HEK293T (cell line): Measurements from ENCODE around the gene TUSC1.
"Not testable (repeated sequence)": the region's sequence is repeated elsewhere in the genome, so short reads cannot be mapped to it uniquely, and the experiment has no call there.

Experiments used
- CTCF ChIA-PET: fragments of 350-600 bp; formaldehyde crosslinking; extraction: SDS; loops from one replicate; lab custom pipeline; 2021; ENCODE audit warnings: antibody characterized with exemption, inconsistent platforms; lab: Yijun Ruan, JAX
- POLR2A ChIA-PET: fragments of 350-600 bp; formaldehyde crosslinking; extraction: SDS; loops from one replicate; lab custom pipeline; 2020; ENCODE audit warnings: antibody characterized with exemption, inconsistent platforms; lab: Yijun Ruan, JAX
- DNase-seq: peaks from one replicate; pipeline ENCODE4 v3.0.0; 2012; ENCODE audit warnings: mixed read lengths; ENCODE audit errors: extremely low spot score
- ARNT ChIP-seq: fragments of 450-650 bp; IDR thresholded peaks from 2 replicates; pipeline ENCODE4 v1.6.1; 2017; ENCODE audit warnings: mild to moderate bottlenecking
- BHLHE40 ChIP-seq: fragments of 450-650 bp; IDR thresholded peaks from 2 replicates; pipeline ENCODE4 v1.6.1; 2016; ENCODE audit warnings: mild to moderate bottlenecking, moderate library complexity, borderline replicate concordance
- CTBP1 ChIP-seq: fragments of 450-650 bp; IDR thresholded peaks from 2 replicates; pipeline ENCODE4 v1.6.1; 2016; ENCODE audit warnings: borderline replicate concordance
- ELF4 ChIP-seq: fragments of 450-650 bp; IDR thresholded peaks from 2 replicates; pipeline ENCODE4 v1.6.1; 2017; ENCODE audit warnings: antibody characterized with exemption
- FOXA1 ChIP-seq: fragments of 450-650 bp; IDR thresholded peaks from 2 replicates; pipeline ENCODE4 v1.6.1; 2016; ENCODE audit warnings: mild to moderate bottlenecking
- FOXK2 ChIP-seq: fragments of 450-650 bp; IDR thresholded peaks from 2 replicates; pipeline ENCODE4 v1.6.1; 2016; ENCODE audit warnings: mild to moderate bottlenecking
- FOXM1 ChIP-seq: fragments of 450-650 bp; IDR thresholded peaks from 2 replicates; pipeline ENCODE4 v1.6.1; 2017; ENCODE audit warnings: mild to moderate bottlenecking, borderline replicate concordance
- HDGF ChIP-seq: fragments of 450-650 bp; IDR thresholded peaks from 2 replicates; pipeline ENCODE4 v1.6.1; 2017; ENCODE audit warnings: antibody characterized with exemption, borderline replicate concordance
- L3MBTL2 ChIP-seq: fragments of 450-650 bp; conservative IDR thresholded peaks from 2 replicates; pipeline ENCODE4 v1.6.1; 2016; ENCODE audit warnings: mild to moderate bottlenecking
- LEF1 ChIP-seq: fragments of 450-650 bp; IDR thresholded peaks from 2 replicates; pipeline ENCODE4 v1.6.1; 2017; ENCODE audit warnings: mild to moderate bottlenecking, borderline replicate concordance
- NFRKB ChIP-seq: fragments of 450-650 bp; IDR thresholded peaks from 2 replicates; pipeline ENCODE4 v1.6.1; 2016; ENCODE audit warnings: mild to moderate bottlenecking, moderate library complexity
- PKNOX1 ChIP-seq: fragments of 450-650 bp; IDR thresholded peaks from 2 replicates; pipeline ENCODE4 v1.6.1; 2016
- SP1 ChIP-seq: fragments of 450-650 bp; IDR thresholded peaks from 2 replicates; pipeline ENCODE4 v1.6.1; 2017
- SUZ12 ChIP-seq: fragments of 450-650 bp; IDR thresholded peaks from 2 replicates; pipeline ENCODE4 v1.6.1; 2016; ENCODE audit warnings: mild to moderate bottlenecking
- TARDBP ChIP-seq: fragments of 450-650 bp; IDR thresholded peaks from 2 replicates; pipeline ENCODE4 v1.6.1; 2016
- ZNF384 ChIP-seq: fragments of 450-650 bp; IDR thresholded peaks from 2 replicates; pipeline ENCODE4 v1.6.1; 2016

TUSC1 gene

GRCh38 chr9:25681266-25681665, 3.0 kb upstream of the TUSC1 start:
- ChIA-PET CTCF (no interaction called here), POLR2A (no interaction called here)
- no peak for DNase-seq
- no peak for TF ChIP-seq SP1

- DNase-seq: no peak
- ChIA-PET POLR2A (no interaction called here), CTCF (no interaction called here)
- TF ChIP-seq CTBP1 (no peak), BHLHE40 (no peak), SUZ12 (no peak), HDGF (no peak), NFRKB (no peak), SP1 (no peak), TARDBP (no peak), ELF4 (no peak), PKNOX1 (no peak), FOXA1 (no peak), L3MBTL2 (no peak)
These were observed 659 bp upstream of the TUSC1 start for GRCh38 chr9:25678846-25679360.

DNA sequence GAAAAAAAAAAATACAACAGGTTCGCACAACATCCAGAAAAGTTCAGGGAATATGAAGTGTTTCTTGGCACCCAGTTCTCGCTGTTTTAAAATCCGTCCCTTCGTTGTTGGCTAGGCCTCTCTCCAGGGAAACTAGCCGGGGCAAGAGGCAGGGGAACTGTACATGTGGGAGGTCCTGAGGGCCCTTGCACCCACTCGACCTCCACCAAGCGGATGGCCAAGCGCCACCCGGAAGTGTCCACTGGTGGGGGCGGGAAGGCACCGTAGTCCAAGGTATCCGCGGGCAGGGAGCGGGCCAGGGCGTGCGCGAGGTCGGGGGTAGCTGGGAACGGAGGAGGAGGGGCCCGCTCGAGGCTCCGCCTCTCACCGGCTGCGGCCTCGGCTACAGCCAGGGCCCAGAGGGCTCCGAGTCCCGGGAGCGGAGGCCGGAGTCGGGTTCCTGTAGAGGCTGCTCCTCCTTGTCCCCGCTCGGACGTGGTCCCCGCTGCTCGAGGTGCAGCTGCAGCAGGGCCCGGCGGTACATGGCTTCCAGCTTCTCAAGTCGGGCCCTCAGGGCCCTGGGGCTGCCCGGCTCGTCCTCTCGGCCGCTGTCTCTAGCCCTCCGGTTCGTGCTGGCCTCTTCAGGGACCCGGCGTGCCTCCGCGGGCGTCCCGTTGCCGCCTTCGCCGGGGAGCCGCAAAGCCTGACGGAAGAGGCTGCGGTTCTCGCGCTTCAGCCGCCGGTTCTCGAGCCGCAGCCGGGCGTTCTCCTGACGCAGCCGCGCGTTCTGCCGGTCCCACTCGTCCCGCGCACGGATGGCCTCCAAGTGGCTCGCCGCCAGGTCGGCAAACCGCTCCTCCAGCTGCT, 720 bp downstream of the TUSC1 start:
- POLR2A ChIA-PET: interaction anchor here (1.0 to 1.4 kb wide), 3 partner anchors 11 to 35 kb away, joined by 3 to 6 read pairs (median 5); no protein-coding TSS in a partner anchor
- TF ChIP-seq L3MBTL2 (peak; percentile 91), HDGF (no peak), NFRKB (no peak), FOXA1 (no peak), FOXM1 (no peak), TARDBP (no peak), ZNF384 (no peak), SUZ12 (no peak), ELF4 (peak; percentile 75)
- peak; percentile 73 for DNase-seq
- CTCF ChIA-PET: no interaction called here

- POLR2A ChIA-PET, CTCF ChIA-PET, DNase-seq: not testable (repeated sequence)
These were observed 2.4 kb downstream of the TUSC1 start for GRCh38 chr9:25675858-25676257.

DNA sequence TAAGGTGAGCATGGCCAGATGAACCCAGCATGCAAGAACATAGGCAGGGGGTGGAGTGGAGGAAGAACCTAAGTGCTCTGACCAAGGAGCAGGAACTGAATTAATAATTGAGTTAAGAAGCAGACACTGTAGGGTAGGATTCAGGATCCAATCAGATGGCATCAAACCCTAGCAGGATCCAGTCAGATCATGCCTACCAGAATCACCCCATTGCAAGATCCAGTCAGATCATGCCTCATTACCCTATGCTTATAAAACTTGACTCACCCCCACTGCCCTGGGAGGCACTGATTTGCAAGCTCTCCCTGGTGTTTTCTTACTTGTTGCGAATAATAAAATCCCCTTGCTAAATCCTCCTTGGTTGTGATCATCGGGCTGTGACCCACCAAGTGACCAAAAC, 19.7 kb downstream of the TUSC1 start:
- no peak for DNase-seq
- CTCF ChIA-PET: no interaction called here
- POLR2A ChIA-PET: no interaction called here
- TF ChIP-seq FOXM1 (no peak), PKNOX1 (no peak), SUZ12 (no peak), FOXA1 (no peak), HDGF (no peak), NFRKB (no peak), FOXK2 (no peak), TARDBP (no peak), LEF1 (no peak), CTBP1 (no peak), ARNT (no peak), ZNF384 (no peak), L3MBTL2 (no peak), ELF4 (no peak), BHLHE40 (no peak), SP1 (no peak)

DNA sequence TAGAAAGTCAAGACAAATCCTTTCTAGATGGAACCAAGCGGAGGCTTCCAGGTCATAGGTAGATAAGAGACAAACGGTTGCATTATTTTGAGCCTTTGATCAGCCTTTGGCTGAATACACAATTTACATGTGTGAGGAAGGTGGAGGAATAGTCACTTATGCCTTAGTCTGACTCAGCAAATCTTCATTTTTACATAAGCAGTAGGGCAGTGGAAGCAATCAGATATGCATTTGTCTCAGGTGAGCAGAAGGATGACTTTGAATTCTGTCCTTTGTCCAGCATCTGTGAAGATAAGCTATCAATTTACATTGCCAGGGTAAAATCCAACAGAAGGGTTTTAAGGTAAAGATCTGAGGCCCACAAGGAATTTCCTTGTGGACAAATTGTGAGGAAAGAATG, 23.8 kb downstream of the TUSC1 start:
- CTCF ChIA-PET: no interaction called here
- TF ChIP-seq CTBP1 (no peak), FOXA1 (no peak), FOXK2 (no peak)
- POLR2A ChIA-PET: no interaction called here
- DNase-seq: no peak

DNA sequence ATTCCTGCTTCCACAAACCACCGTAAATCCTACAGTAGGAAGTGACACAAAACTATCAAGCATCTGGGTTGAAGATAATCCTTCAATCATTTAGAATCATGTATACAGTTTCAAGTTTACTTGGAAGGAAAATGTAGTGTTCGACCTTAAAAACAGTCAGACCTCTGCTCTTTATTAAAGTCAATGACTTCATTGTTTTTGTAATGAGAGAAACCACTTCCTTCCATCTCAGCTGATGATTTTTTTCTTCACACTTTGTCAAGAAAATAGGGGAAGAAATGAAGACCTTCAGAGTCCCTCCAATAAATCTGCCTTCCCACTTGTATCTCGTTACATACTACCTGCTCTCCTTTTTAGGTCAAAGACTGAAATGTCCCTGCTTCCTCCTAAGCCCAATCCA, 30.1 kb downstream of the TUSC1 start:
- no peak for DNase-seq
- ChIA-PET POLR2A (no interaction called here), CTCF (no interaction called here)
- no peak for TF ChIP-seq CTBP1

DNA sequence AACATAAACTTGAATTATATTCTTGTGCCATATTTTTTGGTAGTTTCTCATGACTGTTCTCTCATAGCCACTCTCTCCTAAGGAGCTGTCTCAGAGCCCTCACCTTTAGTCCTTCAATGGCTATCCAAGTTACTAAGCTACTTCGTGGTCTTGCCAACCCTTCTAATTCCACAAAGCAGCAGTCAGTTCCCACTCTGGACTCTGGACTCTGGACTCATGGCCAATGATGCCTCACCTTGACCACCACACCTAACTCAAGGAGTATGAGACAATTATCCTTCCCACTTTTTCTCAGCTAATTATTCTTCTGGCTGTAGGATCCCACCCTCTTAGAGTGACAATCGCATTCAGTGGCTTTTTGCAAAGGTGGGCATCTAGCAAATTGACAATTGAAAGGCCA, 42.2 kb downstream of the TUSC1 start:
- no peak for DNase-seq
- POLR2A ChIA-PET: no interaction called here
- CTCF ChIA-PET: no interaction called here
- TF ChIP-seq CTBP1 (no peak), SUZ12 (no peak), FOXK2 (no peak), ARNT (no peak), FOXA1 (no peak)
